Measurements from ENCODE around the gene MOBP.

MOBP gene

DNA sequence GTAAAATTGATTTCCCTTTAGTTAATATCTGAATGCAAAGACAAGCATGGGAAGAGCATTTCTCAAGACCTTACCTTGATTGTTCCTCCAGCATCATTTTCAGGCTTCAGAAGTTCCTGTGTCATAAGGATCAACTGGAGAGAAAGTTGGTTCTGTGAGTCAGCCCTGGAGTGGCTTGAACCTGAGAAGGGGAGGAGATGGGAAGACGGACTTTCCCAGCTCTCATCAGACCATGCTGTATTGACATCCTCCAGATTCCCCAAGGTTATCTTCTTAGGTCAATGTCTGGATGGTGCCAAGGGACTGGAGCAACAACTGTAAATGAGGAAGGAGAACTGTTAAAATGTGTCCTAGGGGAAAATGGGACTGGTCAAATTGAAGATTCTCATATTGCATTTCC, 40.0 kb upstream of the MOBP start:
- H3K4me1 ChIP-seq (ENCODE audit: insufficient read depth, low read length, poor library complexity, severe bottlenecking) = no peaks in the 10 kb centered on the region
- no peaks in the 10 kb centered on the region for H3K9me2 ChIP-seq (replicated peaks; ENCODE audit: low read depth, low read length)
- no peaks in the 10 kb centered on the region for H3K79me2 ChIP-seq (ENCODE audit: insufficient read depth, low read length)
- no peaks in the 10 kb centered on the region for H3F3A ChIP-seq (ENCODE audit: low read depth)
- H3K27me3 ChIP-seq (ENCODE audit: insufficient read depth, low read length, poor library complexity, severe bottlenecking) = no peaks in the 10 kb centered on the region
- H3K4me3 ChIP-seq (ENCODE audit: low read length, poor library complexity, severe bottlenecking) = no peak overlapping the region
- no peaks in the 10 kb centered on the region for H4K20me1 ChIP-seq (ENCODE audit: insufficient read depth, low read length, poor library complexity, severe bottlenecking)
- H3K4me2 ChIP-seq (ENCODE audit: low read depth, low read length, poor library complexity, severe bottlenecking) = no peak overlapping the region
- H2AFZ ChIP-seq (ENCODE audit: low read length) = no peak overlapping the region
- H3K9ac ChIP-seq (ENCODE audit: low read depth, low read length, poor library complexity, severe bottlenecking) = no peak overlapping the region
- TF ChIP-seq CTCF (conservative IDR thresholded peaks at IDR 0.05; ENCODE audit: low read length) = no peak
- TF ChIP-seq EZH2phosphoT487 (IDR thresholded peaks at IDR 0.05; ENCODE audit: borderline replicate concordance) = no peak
- no peaks in the 10 kb centered on the region for H3K36me3 ChIP-seq (ENCODE audit: insufficient read depth, low read length)
- no peaks in the 10 kb centered on the region for H3K9me3 ChIP-seq (ENCODE audit: insufficient read depth, low read depth, low read length)

DNA sequence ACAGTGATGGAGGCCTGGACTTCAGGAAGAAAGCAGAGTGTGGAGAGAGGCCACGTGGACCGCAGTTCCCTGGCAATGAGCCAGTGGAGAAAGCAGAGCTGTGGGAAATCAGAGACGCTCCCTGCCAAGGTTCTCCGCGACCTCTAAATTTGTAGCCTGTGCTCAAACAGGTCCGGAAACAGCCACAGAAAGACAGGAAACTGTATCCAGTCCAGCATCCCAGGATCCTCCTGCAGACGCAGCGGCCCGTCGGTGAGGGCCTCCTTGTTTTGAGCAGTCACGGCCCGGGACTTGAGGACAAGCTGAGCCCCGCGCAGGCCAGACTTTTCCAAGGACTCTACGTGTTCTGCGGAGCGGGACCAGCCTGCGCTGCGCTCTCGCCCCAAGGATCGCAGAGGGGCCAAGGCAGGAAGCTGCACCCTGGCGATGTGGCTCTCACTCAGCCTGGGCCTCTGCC, 38.7 kb upstream of the MOBP start:
- Histone ChIP-seq H3K4me1 (ENCODE audit: insufficient read depth, low read length, poor library complexity, severe bottlenecking) (no peaks in the 10 kb centered on the region), H3F3A (ENCODE audit: low read depth) (no peaks in the 10 kb centered on the region), H3K4me3 (ENCODE audit: low read length, poor library complexity, severe bottlenecking) (no peak overlapping the region), H3K36me3 (ENCODE audit: insufficient read depth, low read length) (no peaks in the 10 kb centered on the region), H3K9ac (ENCODE audit: low read depth, low read length, poor library complexity, severe bottlenecking) (no peak overlapping the region), H4K20me1 (ENCODE audit: insufficient read depth, low read length, poor library complexity, severe bottlenecking) (no peaks in the 10 kb centered on the region), H3K4me2 (ENCODE audit: low read depth, low read length, poor library complexity, severe bottlenecking) (no peak overlapping the region), H3K27me3 (ENCODE audit: insufficient read depth, low read length, poor library complexity, severe bottlenecking) (no peaks in the 10 kb centered on the region), H3K79me2 (ENCODE audit: insufficient read depth, low read length) (no peaks in the 10 kb centered on the region), H3K9me2 (replicated peaks; ENCODE audit: low read depth, low read length) (no peaks in the 10 kb centered on the region), H3K9me3 (ENCODE audit: insufficient read depth, low read depth, low read length) (no peaks in the 10 kb centered on the region), H2AFZ (ENCODE audit: low read length) (no peak overlapping the region)
- TF ChIP-seq CTCF (conservative IDR thresholded peaks at IDR 0.05; ENCODE audit: low read length) (no peak), EZH2phosphoT487 (IDR thresholded peaks at IDR 0.05; ENCODE audit: borderline replicate concordance) (no peak)

DNA sequence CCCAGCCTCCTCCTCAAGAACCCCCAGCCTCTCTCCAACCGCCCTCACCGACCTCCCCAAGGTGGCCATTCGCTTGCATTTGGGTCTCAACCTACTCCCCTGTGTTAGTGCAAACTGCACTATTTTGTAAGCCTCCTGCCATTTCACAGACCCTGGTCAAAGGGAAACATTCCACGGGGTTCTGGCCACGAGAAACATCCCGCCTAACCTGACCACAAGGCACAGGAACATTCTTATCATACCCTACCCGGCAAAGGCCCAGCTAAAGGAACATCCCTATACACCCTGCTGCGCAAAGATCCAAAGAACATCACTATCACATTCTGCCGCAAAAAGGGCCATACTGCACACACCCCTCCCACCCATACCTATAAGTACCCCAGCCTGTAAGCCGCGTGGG, 38.0 kb upstream of the MOBP start:
- Histone ChIP-seq H3K4me1 (ENCODE audit: insufficient read depth, low read length, poor library complexity, severe bottlenecking) (no peaks in the 10 kb centered on the region), H3K79me2 (ENCODE audit: insufficient read depth, low read length) (no peaks in the 10 kb centered on the region), H3K9me2 (replicated peaks; ENCODE audit: low read depth, low read length) (no peaks in the 10 kb centered on the region), H2AFZ (ENCODE audit: low read length) (no peak overlapping the region), H3F3A (ENCODE audit: low read depth) (no peaks in the 10 kb centered on the region), H4K20me1 (ENCODE audit: insufficient read depth, low read length, poor library complexity, severe bottlenecking) (no peaks in the 10 kb centered on the region), H3K9me3 (ENCODE audit: insufficient read depth, low read depth, low read length) (no peaks in the 10 kb centered on the region), H3K36me3 (ENCODE audit: insufficient read depth, low read length) (no peaks in the 10 kb centered on the region), H3K4me2 (ENCODE audit: low read depth, low read length, poor library complexity, severe bottlenecking) (no peak overlapping the region), H3K4me3 (ENCODE audit: low read length, poor library complexity, severe bottlenecking) (no peak overlapping the region), H3K9ac (ENCODE audit: low read depth, low read length, poor library complexity, severe bottlenecking) (no peak overlapping the region), H3K27me3 (ENCODE audit: insufficient read depth, low read length, poor library complexity, severe bottlenecking) (no peaks in the 10 kb centered on the region)
- no peak for TF ChIP-seq EZH2phosphoT487 (IDR thresholded peaks at IDR 0.05; ENCODE audit: borderline replicate concordance)
- TF ChIP-seq CTCF (conservative IDR thresholded peaks at IDR 0.05; ENCODE audit: low read length) = no peak

Measured in Loucy (cell line).